Astrocyte of the spinal cord (primary cell): ENCODE results near the gene CBFA2T3.

Source experiments
- DNase-seq: peaks from one replicate; pipeline ENCODE4 v3.0.0; 2011; ENCODE audit warnings: low read depth, low spot score
- H3K4me3 ChIP-seq: 2 replicates; pipeline ENCODE4 v1.5.1; 2011; ENCODE audit warnings: low read depth, mild to moderate bottlenecking, low read length, moderate library complexity
- in situ Hi-C: cut with HindIII; loops from 2 replicates; pipeline ENCODE4 v1.10.0; 2017; ENCODE audit warnings: low sequenced_read_pairs
- TF ChIP-seq, protein P1 (sequence below): IDR thresholded peaks from 2 replicates; pipeline ENCODE4 v1.5.1; 2012; ENCODE audit warnings: low read depth, mild to moderate bottlenecking, low read length, inconsistent platforms

Gene CBFA2T3

DNA sequence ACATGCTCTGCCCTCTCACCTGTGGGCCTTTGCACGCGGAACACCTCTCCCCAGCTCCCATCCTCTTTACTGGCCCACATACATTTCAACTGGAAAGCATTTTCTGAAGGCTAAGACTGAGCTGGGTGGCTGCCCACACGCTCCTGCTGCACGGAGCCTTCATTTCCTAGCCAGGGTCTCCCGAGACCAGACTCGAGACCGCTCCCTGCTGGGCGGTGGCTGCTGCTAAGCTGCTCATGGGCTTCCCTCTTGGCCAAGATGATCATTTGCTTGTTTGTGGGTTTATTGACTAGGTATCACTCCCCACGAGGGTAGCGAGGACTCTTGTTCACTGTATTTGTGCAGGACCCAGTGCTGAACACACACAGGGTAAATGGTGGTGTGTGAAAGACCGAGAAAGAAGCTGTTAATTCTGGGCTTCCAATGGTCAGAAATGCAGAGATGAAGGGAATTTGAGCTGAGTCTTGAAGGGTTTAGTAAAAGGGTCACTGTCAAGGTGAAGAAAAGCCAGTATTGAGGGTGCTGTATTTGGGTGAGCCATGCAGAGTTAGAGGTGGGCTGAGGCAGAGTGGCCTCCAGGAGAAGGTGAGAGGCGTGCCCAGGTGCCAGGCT lies 119.2 kb downstream of the CBFA2T3 start:
- in situ Hi-C loops: no loop called here
- TF ChIP-seq, protein P1, sequence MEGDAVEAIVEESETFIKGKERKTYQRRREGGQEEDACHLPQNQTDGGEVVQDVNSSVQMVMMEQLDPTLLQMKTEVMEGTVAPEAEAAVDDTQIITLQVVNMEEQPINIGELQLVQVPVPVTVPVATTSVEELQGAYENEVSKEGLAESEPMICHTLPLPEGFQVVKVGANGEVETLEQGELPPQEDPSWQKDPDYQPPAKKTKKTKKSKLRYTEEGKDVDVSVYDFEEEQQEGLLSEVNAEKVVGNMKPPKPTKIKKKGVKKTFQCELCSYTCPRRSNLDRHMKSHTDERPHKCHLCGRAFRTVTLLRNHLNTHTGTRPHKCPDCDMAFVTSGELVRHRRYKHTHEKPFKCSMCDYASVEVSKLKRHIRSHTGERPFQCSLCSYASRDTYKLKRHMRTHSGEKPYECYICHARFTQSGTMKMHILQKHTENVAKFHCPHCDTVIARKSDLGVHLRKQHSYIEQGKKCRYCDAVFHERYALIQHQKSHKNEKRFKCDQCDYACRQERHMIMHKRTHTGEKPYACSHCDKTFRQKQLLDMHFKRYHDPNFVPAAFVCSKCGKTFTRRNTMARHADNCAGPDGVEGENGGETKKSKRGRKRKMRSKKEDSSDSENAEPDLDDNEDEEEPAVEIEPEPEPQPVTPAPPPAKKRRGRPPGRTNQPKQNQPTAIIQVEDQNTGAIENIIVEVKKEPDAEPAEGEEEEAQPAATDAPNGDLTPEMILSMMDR: peak; percentile 87
- H3K4me3 ChIP-seq: peak overlapping the region; percentile 98
- peak; percentile 69 for DNase-seq

DNA sequence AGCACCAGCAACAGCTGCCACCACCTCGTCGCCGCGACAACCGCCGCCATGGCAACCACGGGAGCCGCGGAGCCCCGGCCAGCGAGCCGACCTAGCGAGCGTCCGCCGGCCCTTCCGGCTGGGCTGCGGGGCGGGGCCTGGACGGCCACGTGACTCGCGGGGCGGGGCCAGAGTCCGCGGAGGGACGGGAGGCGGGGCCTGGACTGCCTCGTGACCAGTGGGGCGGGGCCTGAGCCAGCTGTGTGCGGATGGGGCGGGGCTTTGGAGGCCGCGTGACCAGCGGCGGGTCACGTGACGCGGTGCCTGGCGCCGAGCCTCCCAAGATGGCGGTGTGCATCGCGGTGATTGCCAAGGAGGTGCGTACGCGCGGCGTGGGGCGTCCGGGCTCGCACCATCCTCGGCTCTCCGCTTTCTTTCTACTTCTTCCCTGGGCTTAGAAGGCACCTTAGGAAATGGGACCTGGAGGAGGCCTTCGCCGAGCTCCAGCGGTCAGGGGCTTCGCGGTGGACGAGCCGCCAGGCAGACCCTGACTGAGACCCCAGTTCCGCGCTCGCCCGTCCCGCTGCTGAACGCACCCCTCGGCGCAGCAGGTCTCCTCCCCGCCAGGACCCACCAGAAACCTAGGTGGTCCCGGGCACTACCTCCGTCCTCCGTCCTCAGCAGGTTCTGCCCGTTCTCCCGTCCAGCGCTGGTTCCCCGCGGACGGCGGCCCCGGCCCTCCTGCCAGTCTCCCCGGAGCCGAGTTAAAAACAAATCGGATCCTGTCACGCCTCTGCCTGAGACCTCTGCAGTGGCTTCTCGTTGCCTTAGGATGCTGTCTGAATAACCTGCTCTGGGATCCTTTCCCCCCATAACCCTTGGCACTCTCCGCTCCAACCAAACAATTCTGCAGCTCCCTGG lies 119.9 kb downstream of the CBFA2T3 start, which contains the start of the genes GALNS and TRAPPC2L:
GALNS (minus strand) TSS at position 120 of the 900 bp plus-strand sequence; CDS start at position 50, 70 bp downstream.
TRAPPC2L (plus strand) TSS at position 300 of the 900 bp plus-strand sequence; CDS start at position 324, 24 bp downstream.
- in situ Hi-C loops: no loop called here
- H3K4me3 ChIP-seq: peak within 1 kb of the TSS; percentile 98
- peak; percentile 93 for DNase-seq
- TF ChIP-seq, protein P1: no peak

GRCh38 chr16:88856122-88856827 lies 120.7 kb downstream of the CBFA2T3 start:
- peak overlapping the region; percentile 62 for H3K4me3 ChIP-seq
- TF ChIP-seq, protein P1: no peak
- DNase-seq: no peak
- in situ Hi-C loops: no loop called here

DNA sequence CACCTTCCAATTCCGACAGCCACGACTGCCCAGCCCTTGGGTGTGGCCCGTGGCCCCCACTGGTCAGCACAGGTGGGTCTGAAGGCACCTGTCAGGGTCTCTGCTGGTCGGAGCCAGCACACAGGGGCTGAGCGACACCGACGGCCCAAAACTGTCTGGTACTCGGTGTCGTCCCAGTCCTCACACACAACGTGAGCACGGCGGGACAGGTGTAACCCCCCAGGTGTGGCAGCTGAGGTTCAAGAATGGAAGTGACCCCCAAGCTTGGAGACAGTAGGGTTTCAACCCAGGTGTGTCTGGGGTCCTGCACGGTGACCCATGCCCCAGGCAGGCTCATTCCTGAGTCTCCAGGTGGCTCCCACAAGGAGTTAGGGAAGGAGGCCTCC lies 121.3 kb downstream of the CBFA2T3 start:
- TF ChIP-seq, protein P1: no peak
- H3K4me3 ChIP-seq: peak overlapping the region; percentile 62
- no peak for DNase-seq
- in situ Hi-C loops: no loop called here

DNA sequence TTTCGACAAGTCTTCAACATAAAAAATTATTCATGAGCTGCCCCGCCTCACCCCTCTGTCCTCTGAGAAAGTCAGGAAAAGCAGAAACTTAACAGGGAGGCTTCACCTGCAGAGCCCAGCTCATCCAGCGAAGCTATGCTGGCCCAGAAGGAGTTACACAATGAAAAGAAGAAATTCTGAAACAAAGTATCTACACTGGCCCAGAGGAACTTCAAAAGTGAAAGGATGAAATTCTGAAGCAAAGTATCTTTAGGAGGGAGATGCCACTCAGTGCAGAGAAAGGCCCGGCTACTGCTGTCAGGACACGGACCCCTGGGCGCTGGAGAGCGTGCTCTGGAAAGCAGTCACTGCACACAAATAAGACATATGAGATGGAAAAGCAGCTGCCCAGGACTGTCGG lies 121.8 kb downstream of the CBFA2T3 start:
- in situ Hi-C loops: no loop called here
- no peak overlapping the region for H3K4me3 ChIP-seq
- no peak for DNase-seq
- TF ChIP-seq, protein P1: no peak
